ENCODE data around the gene UTP14C. TPM values are rescaled to one million over a fixed set of nuclear protein-coding genes. Genes with fewer than 3 reads are reported as not detected.

Gene UTP14C
- total and polyA plus RNA-seq, 8 donors = 16.9 to 33.4 (median 31.5) TPM

DNA sequence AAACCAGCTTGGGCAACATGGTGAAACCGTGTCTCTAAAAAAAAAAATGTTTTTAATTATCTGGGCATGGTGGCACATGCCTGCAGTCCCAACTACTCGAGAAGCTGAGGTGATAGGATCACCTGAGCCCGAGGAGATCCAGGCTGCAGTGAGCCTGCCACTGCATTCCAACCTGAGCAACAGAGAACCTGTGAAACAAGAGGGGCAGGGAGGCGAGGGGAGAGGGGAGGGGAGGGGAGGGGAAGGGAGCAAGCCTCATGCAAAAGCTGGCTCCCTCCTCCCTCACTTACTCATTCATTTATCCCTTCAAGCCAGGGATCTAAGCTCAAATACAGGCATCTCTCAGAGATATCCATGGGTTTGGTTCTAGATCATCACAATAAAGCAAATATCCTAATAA lies 22.1 kb upstream of the UTP14C start:
- no peak overlapping the region for H3K4me3 ChIP-seq
- no peaks in the 10 kb centered on the region for H3K36me3 ChIP-seq
- ATAC-seq = no peak
- H3K27me3 ChIP-seq = no peaks in the 10 kb centered on the region
- TF ChIP-seq, protein P1, sequence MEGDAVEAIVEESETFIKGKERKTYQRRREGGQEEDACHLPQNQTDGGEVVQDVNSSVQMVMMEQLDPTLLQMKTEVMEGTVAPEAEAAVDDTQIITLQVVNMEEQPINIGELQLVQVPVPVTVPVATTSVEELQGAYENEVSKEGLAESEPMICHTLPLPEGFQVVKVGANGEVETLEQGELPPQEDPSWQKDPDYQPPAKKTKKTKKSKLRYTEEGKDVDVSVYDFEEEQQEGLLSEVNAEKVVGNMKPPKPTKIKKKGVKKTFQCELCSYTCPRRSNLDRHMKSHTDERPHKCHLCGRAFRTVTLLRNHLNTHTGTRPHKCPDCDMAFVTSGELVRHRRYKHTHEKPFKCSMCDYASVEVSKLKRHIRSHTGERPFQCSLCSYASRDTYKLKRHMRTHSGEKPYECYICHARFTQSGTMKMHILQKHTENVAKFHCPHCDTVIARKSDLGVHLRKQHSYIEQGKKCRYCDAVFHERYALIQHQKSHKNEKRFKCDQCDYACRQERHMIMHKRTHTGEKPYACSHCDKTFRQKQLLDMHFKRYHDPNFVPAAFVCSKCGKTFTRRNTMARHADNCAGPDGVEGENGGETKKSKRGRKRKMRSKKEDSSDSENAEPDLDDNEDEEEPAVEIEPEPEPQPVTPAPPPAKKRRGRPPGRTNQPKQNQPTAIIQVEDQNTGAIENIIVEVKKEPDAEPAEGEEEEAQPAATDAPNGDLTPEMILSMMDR (IDR thresholded peaks at IDR 0.05) = no peak
- H3K27ac ChIP-seq = no peak overlapping the region
- no peaks in the 10 kb centered on the region for H3K4me1 ChIP-seq
- intact Hi-C loops (cut with DNase I) = loop anchor here in 1 of 2 donors (5.0 kb wide), 1 partner anchor 125 kb away; the partner anchor contains the start of gene NEK5
- H3K9me3 ChIP-seq = no peaks in the 10 kb centered on the region
- DNase-seq = no peak

GRCh38 chr13:52003541-52003940 lies 20.9 kb upstream of the UTP14C start:
- no peak overlapping the region for H3K4me3 ChIP-seq
- H3K27me3 ChIP-seq = no peaks in the 10 kb centered on the region
- no peak for ATAC-seq
- no peaks in the 10 kb centered on the region for H3K36me3 ChIP-seq
- no peak overlapping the region for H3K27ac ChIP-seq
- no peaks in the 10 kb centered on the region for H3K9me3 ChIP-seq
- H3K4me1 ChIP-seq = no peaks in the 10 kb centered on the region
- TF ChIP-seq, protein P1 (IDR thresholded peaks at IDR 0.05) = no peak
- intact Hi-C loops (cut with DNase I) = loop anchor here in 1 of 2 donors (5.0 kb wide), 1 partner anchor 124 kb away; the partner anchor contains the start of gene NEK5
- no peak for DNase-seq

GRCh38 chr13:52004511-52005170 lies 19.9 kb upstream of the UTP14C start:
- H3K4me3 ChIP-seq = no peak overlapping the region
- no peak overlapping the region for H3K27ac ChIP-seq
- intact Hi-C loops (cut with DNase I) = loop anchor here in 1 of 2 donors (5.0 kb wide), 1 partner anchor 123 kb away; the partner anchor contains the start of gene NEK5
- H3K36me3 ChIP-seq = no peaks in the 10 kb centered on the region
- no peaks in the 10 kb centered on the region for H3K9me3 ChIP-seq
- ATAC-seq (no peak), DNase-seq (no peak)
- TF ChIP-seq, protein P1 (IDR thresholded peaks at IDR 0.05) = no peak
- H3K27me3 ChIP-seq = peaks cover 0 to 5% of the 10 kb centered on the region in 2 donors
- H3K4me1 ChIP-seq = no peaks in the 10 kb centered on the region

GRCh38 chr13:52005841-52006522 lies 18.5 kb upstream of the UTP14C start:
- DNase-seq = no peak
- intact Hi-C loops (cut with DNase I) = no loop called here
- peaks cover 0 to 18% of the 10 kb centered on the region in 2 donors for H3K27me3 ChIP-seq
- peaks cover 3 to 8% of the 10 kb centered on the region in 2 donors for H3K4me1 ChIP-seq
- TF ChIP-seq, protein P1 (IDR thresholded peaks at IDR 0.05) = no peak
- H3K27ac ChIP-seq = no peak overlapping the region
- no peaks in the 10 kb centered on the region for H3K9me3 ChIP-seq
- ATAC-seq = no peak
- H3K4me3 ChIP-seq = no peak overlapping the region
- H3K36me3 ChIP-seq = no peaks in the 10 kb centered on the region

- TF ChIP-seq, protein P1 (IDR thresholded peaks at IDR 0.05) = no peak
- no peak for ATAC-seq
- Histone ChIP-seq H3K27ac (no peak overlapping the region), H3K9me3 (no peaks in the 10 kb centered on the region), H3K27me3 (peaks cover 0 to 25% of the 10 kb centered on the region in 2 donors), H3K36me3 (no peaks in the 10 kb centered on the region), H3K4me1 (peaks cover 4 to 13% of the 10 kb centered on the region in 2 donors), H3K4me3 (no peak overlapping the region)
- intact Hi-C loops (cut with DNase I) = no loop called here
- DNase-seq = no peak
These were observed 17.8 kb upstream of the UTP14C start for GRCh38 chr13:52006523-52007245.
